Esophagus (tissue), 2 donors: ENCODE data around the gene SFMBT2. TPM values are rescaled to one million over a fixed set of nuclear protein-coding genes. Genes with fewer than 3 reads are reported as not detected.

Experiments
- H3K27ac ChIP-seq, 2 donors: one replicate each; pipeline ENCODE4 v1.5.1; 2013; ENCODE audit warnings: low read depth in 2 of 2, mild to moderate bottlenecking in 2 of 2, inconsistent platforms in 1 of 2, low read length in 1 of 2, moderate library complexity in 1 of 2
- H3K27me3 ChIP-seq, 2 donors: one replicate each; pipeline ENCODE4 v1.6.1; 2013; ENCODE audit warnings: low read length in 2 of 2, control low read depth in 1 of 2, mild to moderate bottlenecking in 1 of 2; ENCODE audit not compliant: insufficient read depth in 2 of 2, control insufficient read depth in 1 of 2
- H3K36me3 ChIP-seq, 2 donors: one replicate each; pipeline ENCODE4 v1.6.1; 2013; ENCODE audit warnings: low read length in 1 of 2; ENCODE audit not compliant: control insufficient read depth in 2 of 2, insufficient read depth in 2 of 2
- H3K4me1 ChIP-seq, 2 donors: one replicate each; pipeline ENCODE4 v1.6.1; 2013; ENCODE audit warnings: low read length in 1 of 2; ENCODE audit not compliant: control insufficient read depth in 2 of 2, insufficient read depth in 2 of 2
- H3K4me3 ChIP-seq, 2 donors: one replicate each; pipeline ENCODE4 v1.5.1; 2013; ENCODE audit warnings: low read length in 2 of 2, mild to moderate bottlenecking in 2 of 2, low read depth in 1 of 2, moderate library complexity in 1 of 2
- H3K9me3 ChIP-seq, 2 donors: one replicate each; pipeline ENCODE4 v1.6.1; 2013; ENCODE audit warnings: mild to moderate bottlenecking in 2 of 2, low read depth in 1 of 2, low read length in 1 of 2, moderate library complexity in 1 of 2; ENCODE audit not compliant: control insufficient read depth in 2 of 2, insufficient read depth in 1 of 2
- WGBS, 2 donors: extraction: QIAGEN DNeasy Blood & Tissue Kit; methylation state at CpG; one replicate each; pipeline ENCODE4 v1.1.7; 2013; 5-methylcytosine and 5-hydroxymethylcytosine counted together
- polyA plus RNA-seq, 2 donors: library from polyadenylated mRNA; stranded (reverse); fragments of 200-250 nt; gene quantifications; one replicate each; pipeline ENCODE4 v1.2.3, GENCODE V29; 2013
- donor health status: healthy with polysubstance abuse.
- donor health status: Bipolar disorder and iron deficiency.

Gene SFMBT2
- polyA plus RNA-seq, 2 donors, result 0.45 to 0.55 TPM

DNA sequence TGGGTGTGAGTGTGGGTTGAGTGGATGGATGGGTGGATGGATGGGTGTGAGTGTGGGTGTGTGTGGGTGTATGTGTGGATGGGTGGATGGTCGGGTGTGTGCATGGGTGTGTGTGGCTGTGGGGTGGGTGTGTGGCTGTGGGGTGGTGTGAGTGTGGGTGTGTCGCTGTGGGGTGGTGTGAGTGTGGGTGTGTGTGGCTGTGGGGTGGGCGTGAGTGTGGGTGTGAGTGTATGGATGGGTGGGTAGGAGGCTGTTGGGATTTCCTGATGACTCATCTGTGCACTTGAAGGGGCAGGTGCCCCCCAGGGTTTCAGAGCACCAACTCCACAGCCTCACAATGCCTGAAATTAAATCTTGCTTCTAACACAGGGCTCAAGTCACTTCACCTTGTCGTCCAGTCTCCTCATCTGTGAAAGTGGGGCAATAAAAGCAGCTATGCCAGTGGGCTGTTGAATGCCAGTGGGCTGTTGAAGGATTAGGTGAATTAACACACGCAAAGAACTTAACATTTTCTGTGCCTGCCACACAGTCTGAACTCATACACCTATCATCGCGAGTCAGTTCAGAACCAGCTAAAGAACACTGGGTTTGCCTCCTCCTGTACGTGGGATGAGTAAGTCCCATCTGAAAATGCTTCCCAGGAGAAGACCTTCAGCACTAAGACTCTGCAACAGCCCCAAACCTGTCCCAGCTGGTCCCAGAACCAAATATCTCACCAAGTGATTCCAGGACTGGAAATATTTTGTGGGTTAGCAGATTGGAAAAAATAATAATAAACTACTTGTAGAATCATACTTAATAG, 32.0 kb downstream of the SFMBT2 start:
- Histone ChIP-seq H3K9me3 (no peaks in the 10 kb centered on the region), H3K4me1 (no peaks in the 10 kb centered on the region), H3K36me3 (no peaks in the 10 kb centered on the region), H3K4me3 (no peak overlapping the region), H3K27ac (no peak overlapping the region), H3K27me3 (no peaks in the 10 kb centered on the region)
- 83 to 92% methylated on average over 7 to 8 of the region's 8 CpGs for WGBS, 2 donors

DNA sequence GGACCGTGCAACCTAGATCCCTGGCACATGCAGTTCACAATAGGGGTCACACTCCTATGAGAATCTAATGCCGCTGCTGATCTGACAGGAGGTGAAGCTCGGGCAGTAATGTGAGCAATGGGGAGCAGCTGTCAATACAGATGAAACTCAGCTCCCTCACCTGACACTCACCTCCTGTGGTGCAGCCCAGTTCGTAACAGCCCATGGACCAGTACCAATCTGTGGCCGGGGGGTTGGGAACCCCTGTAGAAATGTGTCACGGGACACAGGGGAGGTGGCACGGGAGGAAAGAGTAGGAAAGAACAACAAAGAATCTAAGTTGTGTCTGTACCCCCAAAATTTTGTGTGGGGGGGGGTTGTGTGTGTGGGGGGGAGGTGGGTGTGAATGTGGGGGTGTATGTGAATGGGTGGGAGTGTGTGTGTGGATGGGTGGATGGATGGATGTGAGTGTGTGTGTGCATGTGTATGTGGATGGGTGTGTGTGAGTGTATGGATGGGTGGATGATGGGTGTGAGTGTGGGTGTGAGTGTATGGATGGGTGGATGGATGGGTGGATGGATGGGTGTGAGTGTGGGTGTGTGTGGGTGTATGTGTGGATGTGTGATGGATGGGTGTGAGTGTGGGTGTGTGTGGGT, 33.1 kb downstream of the SFMBT2 start:
- Histone ChIP-seq H3K36me3 (no peaks in the 10 kb centered on the region), H3K27me3 (no peaks in the 10 kb centered on the region), H3K9me3 (peaks cover 0 to 4% of the 10 kb centered on the region in 2 donors), H3K4me3 (no peak overlapping the region), H3K4me1 (no peaks in the 10 kb centered on the region), H3K27ac (no peak overlapping the region)
- 94 to 96% methylated on average over 7 of the region's 7 CpGs for WGBS, 2 donors

- H3K27me3 ChIP-seq, result no peaks in the 10 kb centered on the region
- H3K4me3 ChIP-seq, result no peak overlapping the region
- 86 to 91% methylated on average over 5 of the region's 5 CpGs for WGBS, 2 donors
- H3K27ac ChIP-seq, result no peak overlapping the region
- no peaks in the 10 kb centered on the region for H3K4me1 ChIP-seq
- peaks cover 0 to 4% of the 10 kb centered on the region in 2 donors for H3K9me3 ChIP-seq
- no peaks in the 10 kb centered on the region for H3K36me3 ChIP-seq
Observed at GRCh38 chr10:7374795-7375194, 36.0 kb downstream of the SFMBT2 start.

GRCh38 chr10:7373039-7373438, 37.8 kb downstream of the SFMBT2 start:
- no peak overlapping the region for H3K27ac ChIP-seq
- WGBS, 2 donors, result 94 to 95% methylated on average over 6 of the region's 6 CpGs
- no peaks in the 10 kb centered on the region for H3K4me1 ChIP-seq
- no peaks in the 10 kb centered on the region for H3K27me3 ChIP-seq
- H3K36me3 ChIP-seq, result no peaks in the 10 kb centered on the region
- H3K4me3 ChIP-seq, result no peak overlapping the region
- peaks cover 0 to 4% of the 10 kb centered on the region in 2 donors for H3K9me3 ChIP-seq

DNA sequence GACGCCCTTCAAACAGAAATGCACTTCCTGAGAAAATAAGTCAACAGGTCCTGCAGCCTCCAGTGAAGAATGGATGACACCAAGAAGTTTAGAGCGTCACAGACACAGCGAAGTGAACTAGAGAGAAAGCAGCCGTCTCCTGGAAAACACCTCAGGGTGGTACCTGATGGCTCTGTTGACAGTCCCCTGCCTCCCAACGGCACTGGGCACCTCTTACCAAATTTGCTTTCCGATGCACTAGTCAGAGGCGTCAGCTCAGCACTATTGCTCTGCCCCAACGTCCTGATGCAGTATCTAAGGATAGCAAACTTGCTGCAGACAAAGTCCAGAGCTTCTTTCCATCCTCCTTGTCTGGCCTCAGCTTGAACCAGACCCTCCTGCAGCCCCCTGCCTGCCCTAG, 38.3 kb downstream of the SFMBT2 start:
- Histone ChIP-seq H3K27ac (no peak overlapping the region), H3K4me1 (no peaks in the 10 kb centered on the region), H3K4me3 (no peak overlapping the region), H3K36me3 (no peaks in the 10 kb centered on the region), H3K27me3 (no peaks in the 10 kb centered on the region), H3K9me3 (peaks cover 0 to 4% of the 10 kb centered on the region in 2 donors)
- 93 to 94% methylated on average over 8 of the region's 8 CpGs for WGBS, 2 donors

GRCh38 chr10:7370511-7370910, 40.3 kb downstream of the SFMBT2 start:
- Histone ChIP-seq H3K36me3 (peaks cover 0 to 3% of the 10 kb centered on the region in 2 donors), H3K27me3 (no peaks in the 10 kb centered on the region), H3K4me3 (no peak overlapping the region), H3K27ac (no peak overlapping the region), H3K4me1 (no peaks in the 10 kb centered on the region), H3K9me3 (peaks cover 0 to 4% of the 10 kb centered on the region in 2 donors)
- WGBS, 2 donors, result 90 to 93% methylated on average over 7 of the region's 7 CpGs

DNA sequence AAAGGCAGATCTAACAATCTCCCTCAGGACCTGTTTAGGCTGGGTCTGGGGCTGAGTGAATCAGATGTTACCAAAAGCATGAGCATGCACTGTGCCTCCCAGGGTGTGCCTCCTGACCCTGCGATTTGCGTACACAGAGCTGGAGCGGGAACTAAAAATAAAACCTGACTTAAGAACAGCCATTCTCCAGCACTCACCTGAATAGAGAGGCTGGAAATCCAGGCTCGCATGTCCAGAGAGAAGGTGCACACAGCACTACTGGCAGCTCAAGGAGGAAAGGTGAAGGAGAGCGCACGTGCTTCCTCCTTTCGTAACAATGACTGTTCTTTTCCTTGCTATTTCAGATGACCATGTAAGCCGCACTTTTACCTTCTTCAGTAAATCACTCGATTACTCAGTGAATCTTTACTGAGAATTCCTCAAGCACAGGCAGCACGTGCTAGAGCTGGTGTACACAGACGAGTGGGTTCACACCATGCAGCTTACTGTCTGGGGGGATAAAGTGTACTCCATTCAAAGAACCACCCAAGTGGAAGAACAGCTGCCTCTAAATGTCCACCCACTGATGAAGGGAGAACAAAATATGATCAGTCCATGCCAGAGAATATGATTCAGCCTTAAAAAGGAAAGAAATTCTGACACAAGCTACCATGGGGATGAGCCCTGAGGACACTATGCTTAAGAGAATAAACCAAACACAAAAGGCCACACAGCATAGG, 45.6 kb downstream of the SFMBT2 start:
- no peaks in the 10 kb centered on the region for H3K27me3 ChIP-seq
- H3K4me1 ChIP-seq, result no peaks in the 10 kb centered on the region
- no peak overlapping the region for H3K27ac ChIP-seq
- WGBS, 2 donors, result 89 to 91% methylated on average over 11 of the region's 11 CpGs
- no peak overlapping the region for H3K4me3 ChIP-seq
- H3K36me3 ChIP-seq, result peaks cover 3% of the 10 kb centered on the region in 2 donors
- H3K9me3 ChIP-seq, result no peaks in the 10 kb centered on the region

- Histone ChIP-seq H3K4me1 (no peaks in the 10 kb centered on the region), H3K36me3 (peaks cover 3% of the 10 kb centered on the region in 2 donors), H3K27ac (no peak overlapping the region), H3K9me3 (no peaks in the 10 kb centered on the region), H3K27me3 (no peaks in the 10 kb centered on the region), H3K4me3 (no peak overlapping the region)
- 83 to 90% methylated on average over 6 of the region's 6 CpGs for WGBS, 2 donors
Observed at GRCh38 chr10:7364474-7364873, 46.4 kb downstream of the SFMBT2 start.

GRCh38 chr10:7363700-7364099, 47.1 kb downstream of the SFMBT2 start:
- Histone ChIP-seq H3K4me3 (no peak overlapping the region), H3K27ac (no peak overlapping the region), H3K4me1 (no peaks in the 10 kb centered on the region), H3K27me3 (no peaks in the 10 kb centered on the region), H3K36me3 (peaks cover 3% of the 10 kb centered on the region in 2 donors), H3K9me3 (peaks cover 0 to 3% of the 10 kb centered on the region in 2 donors)
- 90 to 98% methylated on average over 6 of the region's 6 CpGs for WGBS, 2 donors
